ENCODE results near the gene NRXN3. TPM values are rescaled to one million over a fixed set of nuclear protein-coding genes. Genes with fewer than 3 reads are reported as not detected.
A peak's percentile ranks its signal among the peaks of the same experiment; 100 is the strongest.

The NRXN3 gene
- total and polyA plus RNA-seq, 2 of the 4 experiments (the other 2 are of a cell fraction): 4.8 to 25.1 TPM

- H3K14ac ChIP-seq (replicated peaks; ENCODE audit: low read depth, low read length): no peak overlapping the region
- H3K27me3 ChIP-seq (ENCODE audit: control insufficient read depth, insufficient read depth, low read length): no peaks in the 10 kb centered on the region
- H3K36me3 ChIP-seq (ENCODE audit: control insufficient read depth, insufficient read depth, low read length): no peaks in the 10 kb centered on the region
- no peak overlapping the region for H3K27ac ChIP-seq (ENCODE audit: insufficient read depth, low read length)
- intact Hi-C loops (cut with micrococcal nuclease): loop anchor here (1.0 to 5.0 kb wide), 3 partner anchors 704 to 909 kb away; partner anchors contain the start of gene SNW1
- no peak overlapping the region for H2BK20ac ChIP-seq (ENCODE audit: low read depth, low read length)
- DNase-seq (peak; percentile 46), ATAC-seq (ENCODE audit: low read depth) (peak; percentile 99)
- no peak overlapping the region for H3K9ac ChIP-seq (ENCODE audit: low read depth, low read length)
- no peak overlapping the region for H4K5ac ChIP-seq (ENCODE audit: low read depth, low read length)
- BruUV-seq (replicated peaks): no TSS peak
- H3K4me3 ChIP-seq (ENCODE audit: insufficient read depth, low read depth, low read length): no peak overlapping the region
- H3K4ac ChIP-seq (ENCODE audit: low read depth, low read length): no peak overlapping the region
- H3K18ac ChIP-seq (ENCODE audit: low read depth, low read length): no peak overlapping the region
- H3K4me1 ChIP-seq (ENCODE audit: control insufficient read depth, insufficient read depth, low read length): no peaks in the 10 kb centered on the region
- no peak overlapping the region for H4K8ac ChIP-seq (ENCODE audit: low read depth in 2 of 2, low read length in 2 of 2)
- H2AK9ac ChIP-seq (replicated peaks; ENCODE audit: low read depth, low read length, poor library complexity): no peak overlapping the region
- WGBS, 2 experiments (ENCODE audit: extremely low coverage in 2 of 2, insufficient read length in 1 of 2): 37% methylated on average over 2 of the region's 16 CpGs; no CpG with 5 or more reads in 1 of the 2 experiments
- H2BK15ac ChIP-seq (ENCODE audit: low read depth, low read length): no peak overlapping the region
- H4K20me1 ChIP-seq (ENCODE audit: insufficient read depth, low read length): no peaks in the 10 kb centered on the region
- no peaks in the 10 kb centered on the region for H3K79me1 ChIP-seq (ENCODE audit: low read depth in 1 of 2, low read length in 2 of 2)
- H2AK5ac ChIP-seq (ENCODE audit: low read depth, low read length): no peak overlapping the region
- POLR2A ChIA-PET (ENCODE audit: unreplicated experiment): no interaction called here
- in situ Hi-C loops (cut with MboI; ENCODE audit: low sequenced_read_pairs): no loop called here
- H2AFZ ChIP-seq (replicated peaks; ENCODE audit: low read length, poor library complexity): peak overlapping the region; percentile 38
- CTCF ChIA-PET: interaction anchor here (0.7 to 2.2 kb wide), 6 partner anchors 18 to 706 kb away, joined by 3 to 10 read pairs (median 3); no protein-coding TSS in a partner anchor
- H3K9me3 ChIP-seq (ENCODE audit: control insufficient read depth, insufficient read depth, low read length): peaks cover 3% of the 10 kb centered on the region; the same call in 1 of the 2 replicates
- peak overlapping the region; percentile 72; the same call in 1 of the 2 replicates for H3K4me2 ChIP-seq (ENCODE audit: low read depth, low read length)
- no peak overlapping the region for H3K23ac ChIP-seq (ENCODE audit: low read depth, low read length)
- H2BK120ac ChIP-seq (ENCODE audit: low read depth, low read length): no peak overlapping the region
- H3K56ac ChIP-seq (ENCODE audit: extremely low read depth, insufficient read depth, low read length): no peak overlapping the region
- dilution Hi-C loops (cut with HindIII; ENCODE audit: low sequenced_read_pairs, unreplicated experiment): no loop called here
- H2BK5ac ChIP-seq (ENCODE audit: low read depth, low read length, poor library complexity, severe bottlenecking): no peak overlapping the region
- H3K9me1 ChIP-seq (ENCODE audit: insufficient read depth, low read length): no peaks in the 10 kb centered on the region
- no peak overlapping the region for H4K91ac ChIP-seq (ENCODE audit: insufficient read depth, low read depth, low read length)
- TF ChIP-seq RAD21 (IDR thresholded peaks at IDR 0.05; ENCODE audit: low read length) (peak; percentile 68), SMC3 (IDR thresholded peaks at IDR 0.05; ENCODE audit: low read depth, low read length) (peak; percentile 57), RFX5 (IDR thresholded peaks at IDR 0.05; ENCODE audit: low read depth, low read length) (no peak), NFE2L2 (IDR thresholded peaks at IDR 0.05; ENCODE audit: low read depth, low read length) (no peak), CHD1 (IDR thresholded peaks at IDR 0.05; ENCODE audit: low read depth, low read length) (no peak), MAZ (IDR thresholded peaks at IDR 0.05; ENCODE audit: borderline replicate concordance, low read depth, low read length) (no peak), FOS (IDR thresholded peaks at IDR 0.05; ENCODE audit: low read depth, low read length) (no peak), MAFK (IDR thresholded peaks at IDR 0.05; ENCODE audit: low read depth, low read length) (no peak), RCOR1 (IDR thresholded peaks at IDR 0.05; ENCODE audit: insufficient replicate concordance, low read length) (no peak), CEBPB (IDR thresholded peaks at IDR 0.05; ENCODE audit: low read depth, low read length) (no peak), ELK1 (IDR thresholded peaks at IDR 0.05; ENCODE audit: borderline replicate concordance, low read depth, low read length) (no peak), POLR2A (IDR thresholded peaks at IDR 0.05; ENCODE audit: low read depth, low read length) (no peak), BHLHE40 (IDR thresholded peaks at IDR 0.05; ENCODE audit: low read depth, low read length) (no peak), MXI1 (IDR thresholded peaks at IDR 0.05; ENCODE audit: borderline replicate concordance, low read depth, low read length) (no peak)
- TF ChIP-seq, protein P1, sequence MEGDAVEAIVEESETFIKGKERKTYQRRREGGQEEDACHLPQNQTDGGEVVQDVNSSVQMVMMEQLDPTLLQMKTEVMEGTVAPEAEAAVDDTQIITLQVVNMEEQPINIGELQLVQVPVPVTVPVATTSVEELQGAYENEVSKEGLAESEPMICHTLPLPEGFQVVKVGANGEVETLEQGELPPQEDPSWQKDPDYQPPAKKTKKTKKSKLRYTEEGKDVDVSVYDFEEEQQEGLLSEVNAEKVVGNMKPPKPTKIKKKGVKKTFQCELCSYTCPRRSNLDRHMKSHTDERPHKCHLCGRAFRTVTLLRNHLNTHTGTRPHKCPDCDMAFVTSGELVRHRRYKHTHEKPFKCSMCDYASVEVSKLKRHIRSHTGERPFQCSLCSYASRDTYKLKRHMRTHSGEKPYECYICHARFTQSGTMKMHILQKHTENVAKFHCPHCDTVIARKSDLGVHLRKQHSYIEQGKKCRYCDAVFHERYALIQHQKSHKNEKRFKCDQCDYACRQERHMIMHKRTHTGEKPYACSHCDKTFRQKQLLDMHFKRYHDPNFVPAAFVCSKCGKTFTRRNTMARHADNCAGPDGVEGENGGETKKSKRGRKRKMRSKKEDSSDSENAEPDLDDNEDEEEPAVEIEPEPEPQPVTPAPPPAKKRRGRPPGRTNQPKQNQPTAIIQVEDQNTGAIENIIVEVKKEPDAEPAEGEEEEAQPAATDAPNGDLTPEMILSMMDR (conservative IDR thresholded peaks at IDR 0.05; ENCODE audit: low read depth, low read length): peak; percentile 67
Measured at GRCh38 chr14:78566026-78566858, 396.1 kb downstream of the NRXN3 start.

Measured in IMR-90 (cell line).